Prostate gland (tissue), 2 donors: ENCODE results near the gene ANKRD33. TPM values are rescaled to one million over a fixed set of nuclear protein-coding genes. Genes with fewer than 3 reads are reported as not detected.

Source experiments
- DNase-seq: peaks from one replicate; pipeline ENCODE4 v3.0.0-alpha.2; 2019; ENCODE audit warnings: low spot score
- H3K27ac ChIP-seq, 2 donors: fragments of 200-600 bp; sonication (generic); 2 replicates each; pipeline ENCODE4 v1.5.1; 2017 to 2019
- H3K27me3 ChIP-seq: fragments of 200-600 bp; sonication (generic); replicated peaks from 2 replicates; pipeline ENCODE4 v1.5.1; 2019; ENCODE audit not compliant: insufficient read depth
- H3K36me3 ChIP-seq, 2 donors: fragments of 200-600 bp; sonication (generic); 1 replicate in 1 of 2; 2 replicates in 1 of 2; pipeline versions ENCODE4 v1.5.1 to v1.8.1; 2017 to 2019
- H3K4me1 ChIP-seq: fragments of 200-600 bp; sonication (generic); replicated peaks from 2 replicates; pipeline ENCODE4 v1.5.1; 2019
- H3K4me3 ChIP-seq, 2 donors: fragments of 200-600 bp; sonication (generic); 2 replicates each; pipeline ENCODE4 v1.5.1; 2017 to 2019
- H3K9me3 ChIP-seq: fragments of 200-600 bp; sonication (generic); 2 replicates; pipeline ENCODE4 v1.5.1; 2017
- POLR2A ChIP-seq: fragments of 450-650 bp; IDR thresholded peaks from one replicate; pipeline ENCODE4 v1.6.1; 2016; ENCODE audit warnings: antibody characterized with exemption, mild to moderate bottlenecking
- POLR2AphosphoS5 ChIP-seq: sonication (generic); formaldehyde crosslinking; IDR thresholded peaks from one replicate; pipeline ENCODE4 v1.6.1; 2017; ENCODE audit warnings: antibody characterized with exemption
- WGBS: methylation state at CpG from one replicate; pipeline ENCODE4 v1.1.5; 2018; 5-methylcytosine and 5-hydroxymethylcytosine counted together
- intact Hi-C: fragments of 100-400 bp; cut with DNase I; formaldehyde crosslinking; loops from one replicate; pipeline ENCODE4 v1.14.2; 2022
- total RNA-seq, 2 donors: library from RNA; depleted of rRNA; stranded (reverse); fragments of >200 nt; gene quantifications; one replicate each; pipeline ENCODE4 v1.1.0, GENCODE V29; 2016
- TF ChIP-seq, protein P1 (sequence below), 4 experiments: fragments of 200-600 bp in 2 of 4; fragments of 450-650 bp in 2 of 4; sonication (generic) in 2 of 4; IDR thresholded peaks; 1 replicate in 3 of 4; 2 replicates in 1 of 4; pipeline ENCODE4 v1.5.1; 2016 to 2019; ENCODE audit warnings: antibody characterized with exemption in 4 of 4, mild to moderate bottlenecking in 2 of 4, moderate library complexity in 2 of 4

ANKRD33 gene
- total RNA-seq, 2 donors from 2014 or later: not detected

DNA sequence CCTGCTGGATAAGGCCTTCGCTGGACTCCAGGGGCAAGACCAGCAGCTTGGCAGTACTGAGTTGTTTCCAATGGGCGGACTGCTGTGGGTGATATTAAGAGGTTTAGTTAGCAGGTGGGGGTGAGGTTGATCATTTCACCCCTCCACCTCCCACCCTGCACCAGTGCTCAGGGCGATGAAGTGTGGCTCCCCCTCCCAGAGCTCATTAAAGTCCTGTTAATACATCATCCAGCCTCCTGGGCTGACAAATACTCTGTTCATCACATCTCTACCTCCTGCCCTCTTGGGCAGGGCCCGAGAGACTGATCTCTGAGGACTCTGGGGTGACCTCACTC is 37.0 kb upstream of the ANKRD33 start:
- Histone ChIP-seq H3K4me3 (no peak overlapping the region), H3K9me3 (no peaks in the 10 kb centered on the region), H3K27ac (no peak overlapping the region), H3K4me1 (no peaks in the 10 kb centered on the region), H3K27me3 (no peaks in the 10 kb centered on the region), H3K36me3 (no peaks in the 10 kb centered on the region)
- no peak for DNase-seq
- intact Hi-C loops: no loop called here
- no peak for TF ChIP-seq POLR2AphosphoS5
- TF ChIP-seq, protein P1, sequence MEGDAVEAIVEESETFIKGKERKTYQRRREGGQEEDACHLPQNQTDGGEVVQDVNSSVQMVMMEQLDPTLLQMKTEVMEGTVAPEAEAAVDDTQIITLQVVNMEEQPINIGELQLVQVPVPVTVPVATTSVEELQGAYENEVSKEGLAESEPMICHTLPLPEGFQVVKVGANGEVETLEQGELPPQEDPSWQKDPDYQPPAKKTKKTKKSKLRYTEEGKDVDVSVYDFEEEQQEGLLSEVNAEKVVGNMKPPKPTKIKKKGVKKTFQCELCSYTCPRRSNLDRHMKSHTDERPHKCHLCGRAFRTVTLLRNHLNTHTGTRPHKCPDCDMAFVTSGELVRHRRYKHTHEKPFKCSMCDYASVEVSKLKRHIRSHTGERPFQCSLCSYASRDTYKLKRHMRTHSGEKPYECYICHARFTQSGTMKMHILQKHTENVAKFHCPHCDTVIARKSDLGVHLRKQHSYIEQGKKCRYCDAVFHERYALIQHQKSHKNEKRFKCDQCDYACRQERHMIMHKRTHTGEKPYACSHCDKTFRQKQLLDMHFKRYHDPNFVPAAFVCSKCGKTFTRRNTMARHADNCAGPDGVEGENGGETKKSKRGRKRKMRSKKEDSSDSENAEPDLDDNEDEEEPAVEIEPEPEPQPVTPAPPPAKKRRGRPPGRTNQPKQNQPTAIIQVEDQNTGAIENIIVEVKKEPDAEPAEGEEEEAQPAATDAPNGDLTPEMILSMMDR (IDR thresholded peaks at IDR 0.05): no peak
- no peak for TF ChIP-seq POLR2A
- WGBS: 90% methylated on average over 4 of the region's 4 CpGs

DNA sequence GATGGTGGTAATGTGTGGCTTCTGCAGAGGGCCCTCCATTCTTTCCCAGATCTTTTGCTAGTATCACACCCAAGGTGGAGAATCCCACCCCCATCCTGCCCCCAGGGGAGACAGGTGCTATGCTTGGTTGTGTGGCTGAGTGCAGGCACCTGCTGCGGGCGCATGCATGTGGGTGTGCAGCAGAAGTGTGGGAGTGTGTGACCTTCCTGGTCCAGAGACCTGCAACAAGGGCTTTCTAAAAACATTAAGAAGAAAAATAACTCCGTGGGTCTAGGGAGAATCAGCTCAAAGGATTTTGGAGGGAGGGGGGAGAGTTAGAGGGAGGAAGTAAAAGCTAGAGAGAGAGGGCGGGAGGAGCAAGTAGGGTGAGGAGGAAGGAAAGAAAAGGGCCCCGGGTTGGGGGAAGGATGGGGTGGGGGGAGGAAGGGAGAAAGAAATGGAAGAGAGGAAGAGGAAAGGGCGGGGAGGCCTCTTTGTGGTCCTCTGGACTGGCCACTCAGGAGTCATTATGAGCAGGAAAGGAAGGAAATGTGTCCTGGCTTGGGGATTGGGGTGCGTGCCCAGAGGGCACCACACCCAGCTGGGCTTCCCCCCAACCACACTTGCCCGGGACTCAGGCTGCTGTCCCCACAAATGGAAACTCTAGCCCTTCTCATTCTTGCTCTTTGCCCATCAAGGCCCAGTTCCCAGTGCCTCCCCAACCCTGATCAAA is 36.3 kb upstream of the ANKRD33 start:
- WGBS: 67% methylated on average over 8 of the region's 8 CpGs
- H3K4me1 ChIP-seq: no peaks in the 10 kb centered on the region

DNA sequence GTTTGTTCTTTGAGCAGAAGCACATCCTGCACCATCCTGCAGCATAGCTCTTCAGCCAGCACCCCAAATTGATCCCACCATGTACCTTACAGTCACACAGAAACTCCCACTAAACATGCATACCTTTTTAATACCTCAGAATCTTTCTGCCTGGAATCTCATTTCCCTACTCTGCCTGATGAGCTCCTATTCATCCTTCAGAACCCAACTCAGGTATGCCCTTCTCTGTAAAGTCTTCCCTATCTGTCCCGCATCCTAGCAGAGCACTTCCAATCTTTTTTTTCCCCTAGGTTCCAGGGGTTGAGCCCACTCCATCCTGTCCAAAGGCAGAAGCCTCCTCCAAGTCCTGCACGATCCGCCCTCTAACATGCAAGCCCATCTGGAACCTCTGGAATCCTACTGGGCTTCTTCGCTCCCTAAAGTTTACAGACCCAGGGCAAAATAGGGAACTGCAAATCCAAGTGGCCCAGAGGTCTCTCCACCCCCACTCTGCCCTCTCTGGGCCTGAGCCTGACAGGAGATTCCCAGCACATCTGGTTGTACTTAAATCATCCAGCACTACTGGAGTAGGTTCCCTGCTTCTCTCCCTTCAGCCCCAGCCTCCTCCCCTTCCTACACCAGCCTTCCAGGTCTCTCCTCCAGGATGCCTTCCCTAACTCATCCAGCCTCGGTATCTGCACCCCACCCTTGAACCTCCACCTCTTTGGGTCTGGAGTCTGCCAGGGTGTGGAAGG is 35.3 kb upstream of the ANKRD33 start:
- Histone ChIP-seq H3K4me1 (no peaks in the 10 kb centered on the region), H3K27me3 (no peaks in the 10 kb centered on the region), H3K9me3 (no peaks in the 10 kb centered on the region), H3K4me3 (no peak overlapping the region), H3K27ac (no peak overlapping the region), H3K36me3 (no peaks in the 10 kb centered on the region)
- WGBS: 90% methylated on average over 5 of the region's 5 CpGs
- TF ChIP-seq POLR2AphosphoS5: no peak
- TF ChIP-seq POLR2A: no peak
- TF ChIP-seq, protein P1 (IDR thresholded peaks at IDR 0.05): no peak
- no peak for DNase-seq
- intact Hi-C loops: no loop called here

More for the DNA sequence above, 36.3 kb upstream of the ANKRD33 start:
- no peaks in the 10 kb centered on the region for H3K27me3 ChIP-seq
- intact Hi-C loops: no loop called here
- no peaks in the 10 kb centered on the region for H3K36me3 ChIP-seq
- TF ChIP-seq POLR2A: no peak
- TF ChIP-seq, protein P1 (IDR thresholded peaks at IDR 0.05): no peak
- no peak for DNase-seq
- no peaks in the 10 kb centered on the region for H3K9me3 ChIP-seq
- H3K4me3 ChIP-seq: no peak overlapping the region
- no peak overlapping the region for H3K27ac ChIP-seq

DNA sequence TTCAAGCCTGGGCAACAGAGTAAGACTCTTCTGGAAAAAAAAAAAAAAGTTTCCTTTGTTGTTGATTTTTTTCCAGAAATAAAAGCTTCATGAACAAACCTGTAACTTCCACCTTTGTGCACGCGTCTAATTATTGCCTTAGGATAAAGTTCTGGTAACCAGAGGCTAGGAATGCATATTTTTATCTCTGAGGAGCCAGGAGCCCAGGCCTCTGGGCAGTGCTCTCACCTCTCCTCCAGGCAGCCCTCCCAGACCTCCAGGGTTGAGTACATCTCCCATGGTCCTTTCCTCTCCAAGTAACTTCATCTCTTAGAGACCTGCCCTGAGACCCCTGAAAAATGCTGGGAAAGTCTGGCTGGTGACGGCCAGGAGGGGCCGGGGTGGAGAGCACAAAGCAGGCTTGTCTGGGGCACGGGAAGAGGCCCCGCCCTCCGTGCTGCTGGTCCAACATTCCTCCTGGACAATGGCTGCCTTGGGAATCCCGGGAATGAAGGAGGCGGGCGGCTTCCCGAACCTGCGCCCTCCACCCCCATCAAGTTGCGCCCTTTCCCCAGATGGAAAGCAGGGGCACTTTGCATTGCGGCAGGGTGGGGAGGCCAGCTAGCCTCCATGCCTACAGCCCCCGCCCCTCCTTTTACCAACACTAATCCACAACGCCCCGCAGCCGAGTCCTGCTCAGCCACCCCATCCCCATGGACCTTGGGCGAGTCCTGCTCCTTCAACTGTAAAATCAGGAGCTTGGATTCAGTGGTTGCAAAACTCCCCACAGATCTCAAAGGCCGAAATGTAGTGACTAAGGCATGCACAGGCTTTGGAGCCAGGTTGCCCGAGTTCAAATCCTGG is 32.1 kb upstream of the ANKRD33 start:
- Histone ChIP-seq H3K4me1 (no peaks in the 10 kb centered on the region), H3K27me3 (no peaks in the 10 kb centered on the region), H3K36me3 (no peaks in the 10 kb centered on the region), H3K9me3 (no peaks in the 10 kb centered on the region), H3K27ac (no peak overlapping the region), H3K4me3 (no peak overlapping the region)
- TF ChIP-seq, protein P1 (IDR thresholded peaks at IDR 0.05): no peak
- 11% methylated on average over 21 of the region's 21 CpGs for WGBS
- intact Hi-C loops: no loop called here
- DNase-seq: no peak
